Prostate gland (tissue), 2 donors: ENCODE measurements around the gene NDUFA13. TPM values are rescaled to one million over a fixed set of nuclear protein-coding genes. Genes with fewer than 3 reads are reported as not detected.

Source experiments
- DNase-seq: peaks from one replicate; pipeline ENCODE4 v3.0.0-alpha.2; 2019; ENCODE audit warnings: low spot score
- H3K27ac ChIP-seq, 2 donors: fragments of 200-600 bp; sonication (generic); 2 replicates each; pipeline ENCODE4 v1.5.1; 2017 to 2019
- H3K27me3 ChIP-seq: fragments of 200-600 bp; sonication (generic); replicated peaks from 2 replicates; pipeline ENCODE4 v1.5.1; 2019; ENCODE audit not compliant: insufficient read depth
- H3K36me3 ChIP-seq, 2 donors: fragments of 200-600 bp; sonication (generic); 1 replicate in 1 of 2; 2 replicates in 1 of 2; pipeline versions ENCODE4 v1.5.1 to v1.8.1; 2017 to 2019
- H3K4me1 ChIP-seq: fragments of 200-600 bp; sonication (generic); replicated peaks from 2 replicates; pipeline ENCODE4 v1.5.1; 2019
- H3K4me3 ChIP-seq, 2 donors: fragments of 200-600 bp; sonication (generic); 2 replicates each; pipeline ENCODE4 v1.5.1; 2017 to 2019
- H3K9me3 ChIP-seq: fragments of 200-600 bp; sonication (generic); 2 replicates; pipeline ENCODE4 v1.5.1; 2017
- POLR2A ChIP-seq: fragments of 450-650 bp; IDR thresholded peaks from one replicate; pipeline ENCODE4 v1.6.1; 2016; ENCODE audit warnings: antibody characterized with exemption, mild to moderate bottlenecking
- POLR2AphosphoS5 ChIP-seq: sonication (generic); formaldehyde crosslinking; IDR thresholded peaks from one replicate; pipeline ENCODE4 v1.6.1; 2017; ENCODE audit warnings: antibody characterized with exemption
- WGBS: methylation state at CpG from one replicate; pipeline ENCODE4 v1.1.5; 2018; 5-methylcytosine and 5-hydroxymethylcytosine counted together
- intact Hi-C: fragments of 100-400 bp; cut with DNase I; formaldehyde crosslinking; loops from one replicate; pipeline ENCODE4 v1.14.2; 2022
- total RNA-seq, 2 donors: library from RNA; depleted of rRNA; stranded (reverse); fragments of >200 nt; gene quantifications; one replicate each; pipeline ENCODE4 v1.1.0, GENCODE V29; 2016
- TF ChIP-seq, protein P1 (sequence below), 4 experiments: fragments of 200-600 bp in 2 of 4; fragments of 450-650 bp in 2 of 4; sonication (generic) in 2 of 4; IDR thresholded peaks; 1 replicate in 3 of 4; 2 replicates in 1 of 4; pipeline ENCODE4 v1.5.1; 2016 to 2019; ENCODE audit warnings: antibody characterized with exemption in 4 of 4, mild to moderate bottlenecking in 2 of 4, moderate library complexity in 2 of 4

NDUFA13 gene
- total RNA-seq, 2 donors from 2014 or later: 46.0 to 57.4 TPM

DNA sequence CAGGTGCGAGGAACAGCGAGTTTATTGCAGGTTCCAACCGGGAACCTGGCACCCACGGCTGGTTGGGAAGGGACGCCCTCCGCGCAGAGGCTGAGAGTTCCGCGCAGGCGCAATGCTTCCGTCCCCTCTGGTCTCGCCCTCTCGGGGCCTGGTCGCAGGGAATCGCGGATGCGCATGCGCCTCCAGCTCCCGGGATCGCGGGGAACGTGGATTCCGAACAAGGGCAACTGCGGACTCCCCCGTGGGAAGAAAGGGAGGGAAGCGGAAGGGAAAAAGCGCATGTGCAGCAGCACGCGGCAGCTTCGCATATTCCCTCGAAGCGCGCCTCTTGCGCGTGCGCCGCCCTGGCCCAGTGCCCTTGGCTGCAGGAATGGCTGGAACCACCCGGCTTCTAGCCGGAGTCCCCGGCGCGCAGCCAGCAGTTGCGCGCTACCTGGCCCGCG is 1.8 kb upstream of the NDUFA13 start:
- Histone ChIP-seq H3K27me3 (no peaks in the 10 kb centered on the region), H3K4me3 (peak overlapping the region in 1 of 2 donors; percentile 7), H3K9me3 (no peaks in the 10 kb centered on the region), H3K4me1 (no peaks in the 10 kb centered on the region), H3K27ac (no peak overlapping the region), H3K36me3 (no peaks in the 10 kb centered on the region)
- TF ChIP-seq POLR2AphosphoS5 (peak; percentile 54), POLR2A (no peak)
- intact Hi-C loops: no loop called here
- WGBS: 21% methylated on average over 46 of the region's 46 CpGs
- DNase-seq: no peak

DNA sequence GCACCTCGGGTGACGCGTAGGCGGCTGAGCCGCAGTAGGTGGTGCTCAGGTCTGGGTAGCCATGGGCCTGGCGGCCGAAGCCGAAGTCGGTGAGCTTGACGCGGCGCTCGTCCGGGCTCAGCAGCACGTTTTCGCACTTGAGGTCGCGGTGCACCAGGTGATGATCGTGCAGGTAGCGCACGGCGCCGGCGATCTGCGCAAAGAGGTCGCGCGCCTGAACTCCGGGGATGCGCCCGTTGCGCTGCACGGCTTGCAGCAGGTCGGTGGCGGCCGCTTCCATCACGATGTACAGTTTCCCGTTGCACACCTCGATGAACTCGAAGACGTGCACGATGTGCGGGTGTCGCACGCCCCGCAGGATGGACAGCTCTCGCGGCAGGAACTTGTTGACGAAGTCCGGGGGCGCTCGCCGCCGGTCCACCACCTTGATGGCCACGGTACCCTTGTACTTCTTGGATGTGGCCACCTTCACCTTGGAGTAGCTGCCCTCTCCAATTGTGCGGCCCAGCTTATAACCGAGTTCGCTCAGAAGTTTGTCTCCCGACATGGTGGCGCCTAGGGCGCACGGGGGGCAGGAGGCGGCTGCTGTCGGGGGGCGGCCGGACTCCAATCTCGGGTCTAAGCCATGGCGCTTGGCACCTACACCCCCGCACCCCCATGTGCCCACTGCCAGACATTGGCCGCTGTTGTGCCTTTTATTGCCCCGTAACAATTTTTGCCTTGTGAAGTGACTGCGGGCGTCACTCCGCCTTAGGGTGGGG is 964 bp upstream of the NDUFA13 start, which contains the start of gene TSSK6:
TSSK6 (minus strand) TSS at position 668 of the 761 bp plus-strand sequence; CDS start at position 547, 121 bp downstream.
- Histone ChIP-seq H3K4me1 (no peaks in the 10 kb centered on the region), H3K4me3 (peak within 1 kb of the TSS; percentile 59 to 67), H3K36me3 (no peaks in the 10 kb centered on the region), H3K27ac (peak within 1 kb of the TSS; percentile 81 to 83), H3K9me3 (no peaks in the 10 kb centered on the region), H3K27me3 (no peaks in the 10 kb centered on the region)
- DNase-seq: no peak
- intact Hi-C loops: no loop called here
- WGBS: 82% methylated on average over 73 of the region's 74 CpGs
- no peak for TF ChIP-seq POLR2A
- TF ChIP-seq, protein P1, sequence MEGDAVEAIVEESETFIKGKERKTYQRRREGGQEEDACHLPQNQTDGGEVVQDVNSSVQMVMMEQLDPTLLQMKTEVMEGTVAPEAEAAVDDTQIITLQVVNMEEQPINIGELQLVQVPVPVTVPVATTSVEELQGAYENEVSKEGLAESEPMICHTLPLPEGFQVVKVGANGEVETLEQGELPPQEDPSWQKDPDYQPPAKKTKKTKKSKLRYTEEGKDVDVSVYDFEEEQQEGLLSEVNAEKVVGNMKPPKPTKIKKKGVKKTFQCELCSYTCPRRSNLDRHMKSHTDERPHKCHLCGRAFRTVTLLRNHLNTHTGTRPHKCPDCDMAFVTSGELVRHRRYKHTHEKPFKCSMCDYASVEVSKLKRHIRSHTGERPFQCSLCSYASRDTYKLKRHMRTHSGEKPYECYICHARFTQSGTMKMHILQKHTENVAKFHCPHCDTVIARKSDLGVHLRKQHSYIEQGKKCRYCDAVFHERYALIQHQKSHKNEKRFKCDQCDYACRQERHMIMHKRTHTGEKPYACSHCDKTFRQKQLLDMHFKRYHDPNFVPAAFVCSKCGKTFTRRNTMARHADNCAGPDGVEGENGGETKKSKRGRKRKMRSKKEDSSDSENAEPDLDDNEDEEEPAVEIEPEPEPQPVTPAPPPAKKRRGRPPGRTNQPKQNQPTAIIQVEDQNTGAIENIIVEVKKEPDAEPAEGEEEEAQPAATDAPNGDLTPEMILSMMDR (IDR thresholded peaks at IDR 0.05): no peak
- TF ChIP-seq POLR2AphosphoS5: no peak

DNA sequence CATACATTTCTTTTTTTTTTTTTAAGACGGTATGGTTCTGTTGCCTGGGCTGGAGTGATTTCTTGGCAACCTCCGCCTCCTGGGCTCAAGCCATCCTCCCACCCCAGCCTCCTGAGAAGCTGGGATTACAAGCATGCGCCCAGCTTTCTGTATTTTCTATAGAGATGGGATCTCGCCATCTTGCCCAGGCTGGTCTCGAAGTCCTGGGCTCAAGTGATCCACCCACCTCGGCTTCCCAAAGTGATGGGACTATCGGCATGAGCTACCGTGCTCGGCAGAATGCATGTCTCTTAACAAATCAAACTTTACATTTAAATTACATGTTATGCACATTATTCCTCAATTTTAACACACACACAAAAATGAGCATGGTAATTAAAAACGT is 1.2 kb downstream of the NDUFA13 start:
- TF ChIP-seq POLR2A (no peak), POLR2AphosphoS5 (no peak)
- TF ChIP-seq, protein P1 (IDR thresholded peaks at IDR 0.05): no peak

DNA sequence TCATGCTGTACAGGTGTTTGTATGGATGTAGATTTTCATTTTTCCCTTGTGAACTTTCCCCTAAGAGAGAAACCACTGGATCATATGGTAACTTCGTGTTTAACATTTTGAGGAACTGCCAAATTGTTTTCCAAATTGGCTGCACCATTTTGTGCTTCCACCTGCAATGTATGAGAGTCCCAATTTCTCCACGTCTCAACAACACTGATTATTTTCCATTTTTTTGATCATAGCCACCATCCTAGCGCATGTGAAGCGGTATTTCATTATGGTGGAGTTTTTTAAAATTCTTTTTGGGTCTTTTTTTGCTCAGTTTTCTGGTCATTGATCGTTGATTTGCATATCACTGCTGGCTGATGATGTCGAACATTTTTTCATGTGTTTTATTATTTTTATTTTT is 5.0 kb downstream of the NDUFA13 start:
- intact Hi-C loops: no loop called here
- Histone ChIP-seq H3K27me3 (no peaks in the 10 kb centered on the region), H3K36me3 (no peaks in the 10 kb centered on the region), H3K4me3 (no peak overlapping the region), H3K27ac (no peak overlapping the region), H3K9me3 (no peaks in the 10 kb centered on the region), H3K4me1 (no peaks in the 10 kb centered on the region)
- 78% methylated on average over 6 of the region's 6 CpGs for WGBS
- DNase-seq: no peak
- no peak for TF ChIP-seq POLR2AphosphoS5
- TF ChIP-seq POLR2A: no peak
- TF ChIP-seq, protein P1 (IDR thresholded peaks at IDR 0.05): no peak

More for the DNA sequence above, 1.2 kb downstream of the NDUFA13 start:
- no peaks in the 10 kb centered on the region for H3K4me1 ChIP-seq
- H3K36me3 ChIP-seq: no peaks in the 10 kb centered on the region
- no peak for DNase-seq
- H3K27me3 ChIP-seq: no peaks in the 10 kb centered on the region
- no peaks in the 10 kb centered on the region for H3K9me3 ChIP-seq
- no peak overlapping the region for H3K27ac ChIP-seq
- intact Hi-C loops: no loop called here
- 82% methylated on average over 10 of the region's 10 CpGs for WGBS
- peak overlapping the region in 1 of 2 donors; percentile 67 for H3K4me3 ChIP-seq

DNA sequence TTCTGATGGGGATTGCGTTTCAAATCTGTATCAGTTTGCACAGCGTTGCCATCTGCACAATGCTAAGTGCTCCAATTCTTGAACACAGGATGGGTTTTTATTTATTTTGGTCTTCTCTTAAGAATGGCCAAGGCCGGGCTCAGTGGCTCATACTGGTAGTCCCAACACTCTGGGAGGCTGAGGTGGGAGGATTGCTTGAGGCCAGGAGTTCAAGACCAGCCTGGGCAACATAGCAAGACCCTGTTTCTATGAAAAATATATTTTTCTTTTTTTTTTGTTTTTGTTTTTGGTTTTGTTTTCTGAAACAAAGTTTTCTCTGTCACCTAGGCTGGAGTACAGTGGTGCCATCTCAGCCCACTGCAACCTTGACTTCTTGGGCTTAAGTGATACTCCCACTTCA is 7.2 kb downstream of the NDUFA13 start:
- intact Hi-C loops: no loop called here
- Histone ChIP-seq H3K27ac (no peak overlapping the region), H3K27me3 (no peaks in the 10 kb centered on the region), H3K4me1 (no peaks in the 10 kb centered on the region), H3K4me3 (no peak overlapping the region), H3K9me3 (no peaks in the 10 kb centered on the region), H3K36me3 (no peaks in the 10 kb centered on the region)
- no peak for DNase-seq
- WGBS: 94% methylated on average over 3 of the region's 3 CpGs
- TF ChIP-seq POLR2A (no peak), POLR2AphosphoS5 (no peak)
- TF ChIP-seq, protein P1 (IDR thresholded peaks at IDR 0.05): no peak
